Activated CD8-positive, alpha-beta memory T cell treated with anti-CD3 and anti-CD28 coated beads, Interleukin-2, amount 50 U/mL, for 24 hours (primary cell): ENCODE measurements around the gene LRIG1.

ENCODE experiments used
- DNase-seq: peaks from one replicate; pipeline ENCODE4 v3.0.0-alpha.2; 2020; ENCODE audit errors: extremely low read depth

The LRIG1 gene

GRCh38 chr3:66386011-66386924 lies 114.6 kb downstream of the LRIG1 start:
- DNase-seq, result no peak

- no peak for DNase-seq
These were observed 115.8 kb downstream of the LRIG1 start for GRCh38 chr3:66385066-66385465.

- no peak for DNase-seq
These were observed 116.7 kb downstream of the LRIG1 start for GRCh38 chr3:66383998-66384745.

- no peak for DNase-seq
These were observed 117.8 kb downstream of the LRIG1 start for GRCh38 chr3:66383023-66383422.

GRCh38 chr3:66382142-66382541 lies 118.7 kb downstream of the LRIG1 start:
- DNase-seq, result no peak

- DNase-seq, result no peak
These were observed 119.2 kb downstream of the LRIG1 start for GRCh38 chr3:66381626-66382025.

GRCh38 chr3:66380200-66380932 lies 120.5 kb downstream of the LRIG1 start:
- DNase-seq, result no peak

- no peak for DNase-seq
These were observed 121.3 kb downstream of the LRIG1 start for GRCh38 chr3:66379565-66379964.

GRCh38 chr3:66378256-66378655 lies 122.6 kb downstream of the LRIG1 start:
- DNase-seq, result no peak

GRCh38 chr3:66377800-66378199 lies 123.0 kb downstream of the LRIG1 start:
- DNase-seq, result no peak

GRCh38 chr3:66376568-66376967 lies 124.3 kb downstream of the LRIG1 start:
- no peak for DNase-seq

GRCh38 chr3:66372681-66373350 lies 128.0 kb downstream of the LRIG1 start:
- DNase-seq, result no peak

- DNase-seq, result no peak
These were observed 129.4 kb downstream of the LRIG1 start for GRCh38 chr3:66371432-66371831.

- no peak for DNase-seq
These were observed 130.6 kb downstream of the LRIG1 start for GRCh38 chr3:66370179-66370578.

GRCh38 chr3:66367979-66368378 lies 132.8 kb downstream of the LRIG1 start:
- DNase-seq, result no peak

GRCh38 chr3:66366747-66367146 lies 134.1 kb downstream of the LRIG1 start:
- no peak for DNase-seq

- DNase-seq, result no peak
These were observed 135.7 kb downstream of the LRIG1 start for GRCh38 chr3:66365080-66365479.

- no peak for DNase-seq
These were observed 137.7 kb downstream of the LRIG1 start for GRCh38 chr3:66363148-66363547.

- DNase-seq, result no peak
These were observed 138.3 kb downstream of the LRIG1 start for GRCh38 chr3:66362541-66362941.

GRCh38 chr3:66361356-66361755 lies 139.5 kb downstream of the LRIG1 start:
- no peak for DNase-seq

- no peak for DNase-seq
These were observed 144.8 kb downstream of the LRIG1 start for GRCh38 chr3:66355997-66356396.

- DNase-seq, result no peak
These were observed 145.4 kb downstream of the LRIG1 start for GRCh38 chr3:66355394-66355793.
